Prostate gland (tissue), 2 donors: ENCODE results near the gene KNCN.

ENCODE experiments used
- POLR2AphosphoS5 ChIP-seq: sonication (generic); formaldehyde crosslinking; IDR thresholded peaks from one replicate; pipeline ENCODE4 v1.6.1; 2017; ENCODE audit warnings: antibody characterized with exemption
- TF ChIP-seq, protein P1 (sequence below), 4 experiments: fragments of 200-600 bp in 2 of 4; fragments of 450-650 bp in 2 of 4; sonication (generic) in 2 of 4; IDR thresholded peaks; 1 replicate in 3 of 4; 2 replicates in 1 of 4; pipeline ENCODE4 v1.5.1; 2016 to 2019; ENCODE audit warnings: antibody characterized with exemption in 4 of 4, mild to moderate bottlenecking in 2 of 4, moderate library complexity in 2 of 4

GRCh38 chr1:46530791-46531409 is 20.5 kb downstream of the KNCN start:
- TF ChIP-seq, protein P1, sequence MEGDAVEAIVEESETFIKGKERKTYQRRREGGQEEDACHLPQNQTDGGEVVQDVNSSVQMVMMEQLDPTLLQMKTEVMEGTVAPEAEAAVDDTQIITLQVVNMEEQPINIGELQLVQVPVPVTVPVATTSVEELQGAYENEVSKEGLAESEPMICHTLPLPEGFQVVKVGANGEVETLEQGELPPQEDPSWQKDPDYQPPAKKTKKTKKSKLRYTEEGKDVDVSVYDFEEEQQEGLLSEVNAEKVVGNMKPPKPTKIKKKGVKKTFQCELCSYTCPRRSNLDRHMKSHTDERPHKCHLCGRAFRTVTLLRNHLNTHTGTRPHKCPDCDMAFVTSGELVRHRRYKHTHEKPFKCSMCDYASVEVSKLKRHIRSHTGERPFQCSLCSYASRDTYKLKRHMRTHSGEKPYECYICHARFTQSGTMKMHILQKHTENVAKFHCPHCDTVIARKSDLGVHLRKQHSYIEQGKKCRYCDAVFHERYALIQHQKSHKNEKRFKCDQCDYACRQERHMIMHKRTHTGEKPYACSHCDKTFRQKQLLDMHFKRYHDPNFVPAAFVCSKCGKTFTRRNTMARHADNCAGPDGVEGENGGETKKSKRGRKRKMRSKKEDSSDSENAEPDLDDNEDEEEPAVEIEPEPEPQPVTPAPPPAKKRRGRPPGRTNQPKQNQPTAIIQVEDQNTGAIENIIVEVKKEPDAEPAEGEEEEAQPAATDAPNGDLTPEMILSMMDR (IDR thresholded peaks at IDR 0.05), result no peak
- no peak for TF ChIP-seq POLR2AphosphoS5
